Mesenchymal stem cell (in vitro differentiated cells and primary cell): Measurements from ENCODE around the gene SOX21.

ENCODE experiments used
- DNase-seq: peaks from one replicate; pipeline ENCODE4 v3.0.0-alpha.2; 2013
- H2AFZ ChIP-seq: one replicate; pipeline ENCODE4 v1.6.1; 2013; ENCODE audit warnings: low read depth, mild to moderate bottlenecking, control low read depth, inconsistent platforms, low read length, moderate library complexity
- H2AK5ac ChIP-seq: 2 replicates; pipeline ENCODE4 v1.6.1; 2013; ENCODE audit warnings: low read length, moderate library complexity, mild to moderate bottlenecking, inconsistent platforms; ENCODE audit not compliant: severe bottlenecking
- H2BK120ac ChIP-seq: one replicate; pipeline ENCODE4 v1.6.1; 2013; ENCODE audit warnings: low read depth, mild to moderate bottlenecking, inconsistent platforms, low read length, moderate library complexity
- H2BK12ac ChIP-seq, 2 experiments: one replicate each; pipeline ENCODE4 v1.6.1; 2013; ENCODE audit warnings: inconsistent platforms in 2 of 2, low read length in 2 of 2, mild to moderate bottlenecking in 2 of 2, moderate library complexity in 2 of 2, control low read depth in 1 of 2
- H2BK15ac ChIP-seq: one replicate; pipeline ENCODE4 v1.6.1; 2013; ENCODE audit warnings: mild to moderate bottlenecking, low read depth, inconsistent platforms; ENCODE audit not compliant: poor library complexity, severe bottlenecking
- H2BK5ac ChIP-seq: 2 replicates; pipeline ENCODE4 v1.6.1; 2013; ENCODE audit warnings: low read depth, mild to moderate bottlenecking, low read length, control low read depth, inconsistent platforms; ENCODE audit not compliant: poor library complexity, severe bottlenecking
- H3K14ac ChIP-seq, 2 experiments: one replicate each; pipeline ENCODE4 v1.6.1; 2013; ENCODE audit warnings: inconsistent platforms in 2 of 2, low read length in 2 of 2, control low read depth in 1 of 2, mild to moderate bottlenecking in 1 of 2, moderate library complexity in 1 of 2
- H3K18ac ChIP-seq, 2 experiments: one replicate each; pipeline ENCODE4 v1.6.1; 2013; ENCODE audit warnings: inconsistent platforms in 2 of 2, low read length in 2 of 2, control low read depth in 1 of 2, low read depth in 1 of 2, mild to moderate bottlenecking in 1 of 2
- H3K23ac ChIP-seq, 2 experiments: one replicate each; pipeline ENCODE4 v1.6.1; 2013; ENCODE audit warnings: inconsistent platforms in 2 of 2, low read length in 2 of 2, mild to moderate bottlenecking in 2 of 2, moderate library complexity in 2 of 2, control low read depth in 1 of 2
- H3K27ac ChIP-seq: 2 replicates; pipeline ENCODE4 v1.5.1; 2013; ENCODE audit warnings: mild to moderate bottlenecking, moderate library complexity, low read length, control low read depth, inconsistent platforms; ENCODE audit not compliant: poor library complexity, severe bottlenecking
- H3K27me3 ChIP-seq, 2 experiments: 2 replicates each; pipeline versions ENCODE4 v1.6.1 to v1.7.0; 2013; ENCODE audit warnings: low read length in 2 of 2, mild to moderate bottlenecking in 2 of 2, moderate library complexity in 2 of 2, control low read depth in 1 of 2, inconsistent platforms in 1 of 2; ENCODE audit not compliant: control insufficient read depth in 1 of 2, insufficient read depth in 1 of 2
- H3K36me3 ChIP-seq, 2 experiments: 2 replicates each; pipeline versions ENCODE4 v1.6.1 to v1.7.0; 2013; ENCODE audit warnings: low read length in 2 of 2, control low read depth in 1 of 2, inconsistent platforms in 1 of 2, low read depth in 1 of 2, mild to moderate bottlenecking in 1 of 2; ENCODE audit not compliant: insufficient read depth in 2 of 2, control insufficient read depth in 1 of 2
- H3K4ac ChIP-seq, 2 experiments: one replicate each; pipeline ENCODE4 v1.6.1; 2013; ENCODE audit warnings: inconsistent platforms in 2 of 2, low read length in 2 of 2, mild to moderate bottlenecking in 2 of 2, moderate library complexity in 2 of 2, control low read depth in 1 of 2, low read depth in 1 of 2
- H3K4me1 ChIP-seq: 2 replicates; pipeline ENCODE4 v1.6.1; 2013; ENCODE audit warnings: low read depth, low read length, control low read depth; ENCODE audit not compliant: control insufficient read depth, insufficient read depth
- H3K4me2 ChIP-seq: 2 replicates; pipeline ENCODE4 v1.6.1; 2013; ENCODE audit warnings: low read length, mild to moderate bottlenecking, inconsistent platforms; ENCODE audit not compliant: poor library complexity, severe bottlenecking
- H3K4me3 ChIP-seq, 2 experiments: 2 replicates each; pipeline versions ENCODE4 v1.5.1 to v1.7.0; 2013; ENCODE audit warnings: low read length in 2 of 2, mild to moderate bottlenecking in 2 of 2, control low read depth in 1 of 2, low read depth in 1 of 2; ENCODE audit not compliant: insufficient read depth in 1 of 2
- H3K79me1 ChIP-seq: replicated peaks from 2 replicates; pipeline ENCODE4 v1.6.1; 2013; ENCODE audit warnings: mild to moderate bottlenecking, control low read depth, low read length, inconsistent platforms; ENCODE audit not compliant: poor library complexity, severe bottlenecking
- H3K9ac ChIP-seq: 2 replicates; pipeline ENCODE4 v1.7.0; 2013; ENCODE audit warnings: mild to moderate bottlenecking, low read length, moderate library complexity
- H3K9me3 ChIP-seq: 2 replicates; pipeline ENCODE4 v1.7.0; 2013; ENCODE audit warnings: mild to moderate bottlenecking, low read length; ENCODE audit not compliant: control insufficient read depth
- H4K8ac ChIP-seq: one replicate; pipeline ENCODE4 v1.6.1; 2013; ENCODE audit warnings: inconsistent platforms, mild to moderate bottlenecking, low read length, moderate library complexity
- H4K91ac ChIP-seq: one replicate; pipeline ENCODE4 v1.6.1; 2013; ENCODE audit warnings: mild to moderate bottlenecking, low read length, inconsistent platforms
- WGBS: methylation state at CpG from one replicate; pipeline ENCODE4 v1.1.7; 2013; ENCODE audit warnings: mixed read lengths; 5-methylcytosine and 5-hydroxymethylcytosine counted together

Gene SOX21

GRCh38 chr13:94709001-94709834 lies 3.1 kb downstream of the SOX21 start:
- Histone ChIP-seq H3K4me3 (no peak overlapping the region), H4K91ac (no peak overlapping the region), H2BK12ac (no peak overlapping the region), H2BK120ac (no peak overlapping the region), H4K8ac (no peak overlapping the region), H3K27ac (no peak overlapping the region), H2BK5ac (no peak overlapping the region), H3K23ac (no peak overlapping the region), H2AK5ac (no peak overlapping the region), H3K4me2 (no peak overlapping the region), H2AFZ (no peak overlapping the region), H3K36me3 (no peaks in the 10 kb centered on the region), H3K27me3 (peaks cover 91 to 93% of the 10 kb centered on the region in 2 experiments), H3K4ac (no peak overlapping the region), H3K9ac (no peak overlapping the region), H3K4me1 (peaks cover 45% of the 10 kb centered on the region), H3K14ac (no peak overlapping the region), H3K79me1 (no peaks in the 10 kb centered on the region), H3K9me3 (no peaks in the 10 kb centered on the region), H3K18ac (no peak overlapping the region), H2BK15ac (no peak overlapping the region)
- WGBS, result no CpG with 5 or more reads among the region's 7 CpGs
- no peak for DNase-seq

DNA sequence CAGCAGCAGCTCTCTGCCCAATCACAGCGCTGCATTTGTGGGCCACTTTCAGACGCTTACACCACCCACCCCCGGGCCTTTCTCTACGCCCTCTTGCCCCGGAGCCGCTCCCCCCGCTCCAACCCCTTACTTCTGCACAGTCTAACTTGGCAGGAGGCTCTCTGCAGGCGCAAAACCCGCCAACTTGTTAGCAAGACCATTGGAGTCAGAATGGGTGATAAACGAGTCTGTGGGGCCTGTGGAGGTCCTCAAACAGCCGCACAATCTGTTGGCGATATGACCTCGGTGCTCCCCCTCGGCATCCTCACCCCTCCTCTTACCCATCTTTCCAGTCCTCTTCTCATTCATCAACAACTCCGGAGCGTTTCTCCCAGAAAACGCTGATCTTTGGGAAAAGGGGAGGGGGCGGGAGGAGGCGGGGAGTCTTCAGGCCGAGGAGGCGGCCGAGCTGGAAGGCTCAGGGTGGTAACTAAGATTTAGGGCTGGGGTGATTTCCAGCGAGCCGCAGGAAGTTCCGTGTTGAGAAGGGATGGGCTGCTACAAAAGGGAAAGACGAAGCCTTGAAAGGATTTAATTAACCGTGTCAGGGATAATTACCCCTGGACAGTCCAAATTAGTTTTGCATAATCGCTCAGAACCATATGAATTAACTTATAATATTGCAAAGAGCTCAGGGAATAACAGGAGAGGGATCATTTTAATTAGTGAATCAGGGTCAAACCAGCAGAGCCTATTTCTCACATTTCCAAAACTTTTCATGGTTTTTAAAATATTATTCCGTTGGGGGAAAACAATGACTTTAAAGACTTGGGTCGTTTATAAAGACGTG lies 4.1 kb downstream of the SOX21 start:
- Histone ChIP-seq H3K36me3 (no peaks in the 10 kb centered on the region), H2AFZ (no peak overlapping the region), H3K4me1 (peaks cover 42% of the 10 kb centered on the region), H3K4me3 (no peak overlapping the region), H2BK15ac (no peak overlapping the region), H3K14ac (no peak overlapping the region), H3K9ac (no peak overlapping the region), H3K23ac (no peak overlapping the region), H2BK5ac (no peak overlapping the region), H3K4ac (no peak overlapping the region), H2BK120ac (no peak overlapping the region), H3K4me2 (peak overlapping the region; percentile 6), H4K8ac (no peak overlapping the region), H3K27ac (no peak overlapping the region), H2AK5ac (no peak overlapping the region), H3K79me1 (no peaks in the 10 kb centered on the region), H3K18ac (no peak overlapping the region), H3K9me3 (no peaks in the 10 kb centered on the region), H2BK12ac (no peak overlapping the region), H4K91ac (no peak overlapping the region), H3K27me3 (peaks cover 91 to 94% of the 10 kb centered on the region in 2 experiments)
- 2% methylated on average over 21 of the region's 31 CpGs for WGBS
- DNase-seq, result no peak

DNA sequence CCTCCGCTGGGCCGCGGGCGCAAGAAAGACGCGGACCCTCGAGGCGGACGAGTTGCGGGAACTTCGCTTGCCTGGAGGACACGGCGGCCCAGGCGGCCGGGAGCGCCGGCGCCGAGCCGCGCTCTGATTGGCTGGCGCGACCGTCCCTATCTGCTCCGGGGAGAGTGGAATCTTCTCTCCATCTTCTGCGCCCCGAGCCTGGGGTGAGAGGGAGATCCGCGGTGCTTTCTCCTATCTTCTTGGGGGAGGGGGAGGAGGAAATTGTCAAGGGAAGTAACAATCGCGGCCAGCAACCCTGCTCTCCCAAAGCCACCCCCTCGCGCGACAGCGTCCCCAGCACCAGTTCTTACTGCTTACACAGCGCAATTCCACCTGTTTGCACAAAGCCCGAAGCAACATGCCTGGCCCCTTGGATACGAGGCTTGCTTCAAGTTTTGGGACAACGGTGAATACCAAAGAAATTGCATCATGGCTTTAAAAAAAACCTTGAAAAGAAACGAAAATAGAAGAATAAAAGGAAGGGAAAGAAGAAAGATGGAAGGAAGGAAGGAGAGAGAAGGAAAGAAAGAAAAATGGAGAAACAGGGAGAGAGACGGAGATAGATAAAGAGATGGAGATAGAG lies 4.8 kb downstream of the SOX21 start:
- Histone ChIP-seq H3K79me1 (no peaks in the 10 kb centered on the region), H3K14ac (no peak overlapping the region), H3K4ac (no peak overlapping the region), H2BK120ac (no peak overlapping the region), H3K4me1 (peaks cover 34% of the 10 kb centered on the region), H2BK15ac (no peak overlapping the region), H3K4me3 (peak overlapping the region in 1 of 2 experiments; percentile 47), H3K9me3 (no peaks in the 10 kb centered on the region), H2AFZ (no peak overlapping the region), H3K23ac (no peak overlapping the region), H3K9ac (no peak overlapping the region), H3K27me3 (peaks cover 94% of the 10 kb centered on the region in 2 experiments), H4K8ac (no peak overlapping the region), H3K18ac (no peak overlapping the region), H4K91ac (no peak overlapping the region), H3K4me2 (peak overlapping the region; percentile 57), H2AK5ac (no peak overlapping the region), H2BK12ac (no peak overlapping the region), H2BK5ac (no peak overlapping the region), H3K36me3 (no peaks in the 10 kb centered on the region), H3K27ac (no peak overlapping the region)
- no peak for DNase-seq
- 2% methylated on average over 30 of the region's 41 CpGs for WGBS
